Suppressor macrophage (primary cell): ENCODE results near the gene RRH.
"Not testable (repeated sequence)": the region's sequence is repeated elsewhere in the genome, so short reads cannot be mapped to it uniquely, and the experiment has no call there.

ENCODE experiments used
- DNase-seq, 4 experiments: peaks; one replicate each; pipeline ENCODE4 v3.0.0-alpha.2; 2020 to 2022

The RRH gene

DNA sequence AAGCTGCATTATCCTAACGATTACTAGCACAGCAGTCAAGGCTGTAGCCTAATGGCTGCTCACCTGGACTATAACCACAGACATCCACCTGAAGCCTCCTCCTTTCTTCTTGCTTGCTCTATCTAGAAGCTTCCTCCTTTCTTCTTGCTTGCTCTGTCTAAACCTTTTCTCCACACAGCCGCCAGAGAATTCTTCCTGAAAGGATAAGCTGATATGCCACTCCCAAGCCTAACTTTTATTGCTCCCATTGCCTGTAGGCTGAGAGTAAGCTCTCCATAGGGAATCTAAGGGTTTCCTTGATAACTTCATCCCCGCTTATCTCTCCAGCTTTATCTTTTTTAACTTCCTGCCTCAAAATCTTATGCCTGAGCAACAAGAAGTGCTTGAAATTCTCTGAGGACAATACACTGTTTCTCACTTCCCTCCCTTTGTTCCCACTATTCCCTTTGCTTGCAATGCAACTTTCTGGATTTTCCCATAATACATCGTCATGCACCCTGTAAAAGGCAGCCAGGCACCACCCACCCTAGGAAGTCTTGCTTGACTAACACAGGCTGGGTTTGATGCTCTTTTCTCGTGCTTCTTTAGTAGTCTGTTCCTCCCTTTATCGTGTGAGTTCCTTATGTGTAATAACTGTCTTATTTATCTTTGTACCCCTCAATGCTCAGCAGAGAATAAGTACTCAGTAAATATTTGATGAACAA, 18.8 kb downstream of the RRH start:
- no peak for DNase-seq

DNA sequence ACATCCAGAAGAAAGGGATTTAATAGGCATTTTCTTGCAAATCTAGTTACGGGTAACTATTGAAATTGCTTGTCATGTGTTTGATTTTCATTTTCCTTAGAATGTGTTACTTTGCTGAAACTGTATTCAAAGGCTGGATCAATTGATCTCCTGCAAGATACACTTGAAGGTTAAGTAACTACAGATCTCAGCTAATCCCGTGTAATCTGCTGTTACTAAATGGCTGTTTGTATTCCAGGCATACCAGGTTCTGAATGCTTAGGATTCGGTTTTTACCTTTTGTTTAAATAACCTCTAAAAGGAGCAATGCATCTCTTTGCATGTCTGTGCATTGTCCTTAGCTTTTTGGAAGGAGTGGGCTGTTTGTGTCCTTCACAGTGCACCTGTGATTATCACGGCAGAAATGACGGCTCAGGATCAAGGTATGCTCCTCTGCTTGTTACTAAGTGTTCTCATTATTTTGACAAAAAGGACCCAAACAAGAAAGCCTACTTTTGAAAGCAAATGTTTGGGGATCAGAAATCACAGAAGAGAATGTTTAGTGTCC, 20.2 kb downstream of the RRH start, which contains the start of gene LRIT3:
Gene LRIT3 (plus strand): TSS at position 212 of the 547 bp plus-strand sequence. CDS start 95 bp downstream, at position 307.
- no peak for DNase-seq

DNA sequence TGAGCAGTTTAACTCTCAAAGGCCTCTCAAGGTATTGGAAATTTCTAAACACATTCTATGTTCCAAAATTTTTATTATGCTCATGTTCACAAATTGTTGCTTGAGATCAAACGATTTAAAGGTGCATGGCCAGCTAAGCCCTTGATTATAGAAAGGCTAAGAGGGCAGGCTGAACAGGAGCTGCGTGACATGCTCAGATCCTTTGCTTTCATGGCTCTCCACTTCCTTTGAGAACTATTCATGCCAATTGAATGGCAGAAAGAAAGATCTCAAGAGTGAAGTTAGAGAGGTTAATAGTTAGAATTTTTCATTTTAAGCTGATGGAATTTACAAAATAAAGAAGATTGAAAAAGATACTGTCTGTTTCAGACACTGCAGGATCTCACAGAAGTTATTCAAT, 20.7 kb downstream of the RRH start:
- no peak for DNase-seq

DNA sequence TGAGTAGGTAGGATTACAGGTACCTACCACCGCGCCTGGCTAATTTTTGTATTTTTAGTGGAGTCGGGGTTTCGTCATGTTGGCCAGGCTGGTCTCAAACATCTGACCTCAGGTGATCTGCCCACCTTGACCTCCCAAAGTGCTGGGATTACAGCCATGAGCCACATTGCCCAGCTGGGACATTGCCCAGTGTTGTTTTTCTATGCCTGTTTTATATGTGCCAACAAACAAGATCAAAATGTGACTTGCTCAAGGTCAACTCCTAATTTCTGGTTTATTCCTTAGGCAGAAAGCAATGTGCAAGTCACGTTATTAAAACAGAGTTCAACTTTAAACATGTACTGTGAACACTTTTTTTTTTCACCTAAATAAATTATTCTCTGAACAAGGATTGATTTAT, 22.8 kb downstream of the RRH start:
- DNase-seq, result no peak

DNA sequence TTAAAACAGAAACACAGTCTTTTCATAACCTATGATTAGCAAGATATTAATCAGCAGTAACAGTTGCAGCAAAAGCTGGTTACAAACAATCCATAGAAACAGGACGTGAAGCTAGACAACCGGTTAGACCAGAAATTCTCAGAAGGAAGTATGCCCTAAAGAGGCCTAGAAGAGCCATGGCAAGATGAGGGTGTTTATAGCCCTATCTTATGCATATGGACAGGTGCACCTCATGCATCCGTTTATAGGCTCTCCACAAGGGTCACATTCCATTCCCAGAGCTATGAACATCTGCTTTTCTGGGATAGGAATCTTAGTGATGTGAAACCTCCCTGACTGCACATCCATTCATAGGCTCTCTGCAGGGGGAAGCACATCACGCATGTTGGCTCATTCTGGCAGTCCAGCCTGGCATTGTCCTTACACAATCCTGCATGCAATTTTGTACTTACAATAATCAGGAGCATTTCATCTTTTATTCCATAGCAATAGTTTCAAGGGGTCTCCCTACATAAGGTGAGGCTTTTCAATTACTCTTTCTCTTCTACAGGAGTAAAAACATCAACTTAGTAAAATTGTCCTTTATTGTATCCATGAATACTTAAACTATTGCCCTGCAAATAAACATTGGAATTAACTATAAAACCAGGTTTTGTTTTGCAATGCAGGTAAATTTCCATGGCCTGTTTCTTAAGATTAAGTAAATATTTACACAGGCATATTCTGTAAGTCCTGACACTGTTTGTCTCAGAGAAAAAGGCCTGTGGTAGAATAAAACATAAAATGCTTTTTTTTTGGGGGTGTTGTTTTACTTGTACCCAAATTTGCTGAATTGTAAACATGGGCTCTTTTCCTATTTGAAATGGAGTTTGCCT, 31.9 kb downstream of the RRH start:
- not testable (repeated sequence) for DNase-seq

DNA sequence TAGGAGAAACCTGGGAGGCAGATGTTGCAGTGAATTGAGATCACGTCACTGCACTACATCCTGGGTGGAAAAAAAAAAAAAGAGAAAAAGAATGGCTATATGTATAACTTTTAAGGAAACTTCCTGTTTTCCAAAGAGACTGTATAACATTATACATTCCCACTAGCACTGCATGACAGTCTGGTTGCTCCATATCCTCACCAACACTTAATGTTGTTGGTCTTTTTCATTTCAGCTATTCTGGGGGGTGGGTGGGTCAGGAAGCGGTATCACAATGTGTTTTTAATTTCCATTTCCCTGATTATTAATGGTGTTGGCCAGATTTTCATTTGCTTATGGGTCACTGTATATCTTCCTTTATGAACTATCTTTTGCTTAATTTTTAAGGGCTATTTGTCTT, 33.5 kb downstream of the RRH start:
- no peak for DNase-seq

DNA sequence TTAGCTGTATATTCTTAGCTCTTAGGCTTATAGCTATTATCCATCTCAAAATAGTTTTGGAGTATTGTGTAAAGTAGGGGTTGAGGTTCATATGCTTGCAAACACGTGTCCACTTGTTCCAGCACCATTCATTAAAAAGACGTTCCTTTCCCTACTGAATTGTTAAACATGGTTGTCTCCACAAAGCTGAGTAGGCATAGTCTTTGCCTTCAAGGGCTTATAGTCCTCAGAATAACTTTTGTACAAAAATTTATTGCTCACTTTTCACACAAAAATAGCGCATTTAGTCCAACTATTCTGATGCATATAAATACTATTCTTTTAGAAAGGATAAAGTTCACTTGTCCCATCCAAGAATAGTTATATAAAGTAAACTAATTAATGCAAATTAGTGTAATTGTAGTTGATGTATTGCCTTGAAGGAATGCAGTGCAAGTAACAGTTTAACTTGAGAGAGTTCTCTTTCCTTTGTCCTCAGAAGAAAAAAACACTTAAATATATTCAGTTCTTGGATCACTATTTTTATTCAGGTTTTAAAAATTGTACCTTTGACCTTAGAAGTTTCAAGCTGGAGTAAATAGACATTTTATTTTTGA, 34.2 kb downstream of the RRH start:
- DNase-seq, result no peak

DNA sequence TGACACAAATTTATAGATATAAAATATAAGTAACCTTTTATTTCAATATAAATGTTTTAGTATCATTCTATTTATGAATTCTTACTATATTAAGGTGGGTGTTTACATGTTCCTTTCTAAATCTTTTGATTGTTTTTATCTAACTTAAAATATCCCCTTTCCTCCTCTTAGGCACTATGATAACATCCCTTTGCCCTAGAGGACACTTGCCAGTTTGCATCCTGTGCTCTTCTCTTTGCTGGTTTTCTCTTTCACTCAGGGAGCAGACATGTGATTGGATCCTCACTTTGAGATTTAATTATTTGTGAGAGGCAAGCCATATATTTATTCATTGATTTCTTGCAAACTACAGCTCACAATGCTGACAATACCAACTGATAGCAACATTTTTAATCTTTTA, 36.4 kb downstream of the RRH start:
- DNase-seq, result no peak

DNA sequence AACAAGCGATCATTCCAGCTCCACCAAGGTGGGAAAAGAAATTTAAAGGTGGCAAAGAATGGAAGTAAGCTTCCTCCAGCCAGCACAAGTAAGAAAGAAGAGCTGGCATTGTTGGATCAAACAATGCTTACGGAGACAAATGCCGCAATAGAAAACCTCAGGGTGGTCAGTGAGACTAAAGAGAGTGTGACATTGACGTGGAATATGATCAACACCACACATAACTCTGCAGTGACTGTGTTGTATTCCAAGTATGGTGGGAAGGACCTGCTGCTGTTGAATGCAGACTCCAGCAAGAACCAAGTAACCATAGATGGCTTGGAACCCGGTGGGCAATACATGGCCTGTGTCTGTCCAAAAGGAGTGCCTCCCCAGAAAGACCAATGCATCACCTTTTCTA, 42.3 kb downstream of the RRH start:
- DNase-seq, result no peak

DNA sequence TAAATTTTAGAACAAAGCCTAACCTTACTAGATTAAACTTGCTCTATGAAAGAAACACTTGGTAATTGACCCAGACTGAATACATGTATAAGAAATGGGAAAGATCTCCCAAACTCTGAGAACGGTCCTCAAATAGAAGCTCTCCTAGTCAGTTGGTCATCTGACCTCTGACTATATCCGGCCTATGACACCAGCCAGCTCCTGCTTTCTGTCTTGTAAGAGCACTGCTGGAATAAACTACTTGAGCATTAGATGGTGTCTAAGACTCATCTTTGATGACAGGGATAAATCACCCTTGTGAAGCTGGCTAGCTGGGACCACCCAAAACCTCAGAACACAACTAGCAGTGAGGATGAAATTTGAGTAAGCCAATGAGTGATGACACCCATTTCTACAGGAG, 44.3 kb downstream of the RRH start:
- DNase-seq, result no peak

DNA sequence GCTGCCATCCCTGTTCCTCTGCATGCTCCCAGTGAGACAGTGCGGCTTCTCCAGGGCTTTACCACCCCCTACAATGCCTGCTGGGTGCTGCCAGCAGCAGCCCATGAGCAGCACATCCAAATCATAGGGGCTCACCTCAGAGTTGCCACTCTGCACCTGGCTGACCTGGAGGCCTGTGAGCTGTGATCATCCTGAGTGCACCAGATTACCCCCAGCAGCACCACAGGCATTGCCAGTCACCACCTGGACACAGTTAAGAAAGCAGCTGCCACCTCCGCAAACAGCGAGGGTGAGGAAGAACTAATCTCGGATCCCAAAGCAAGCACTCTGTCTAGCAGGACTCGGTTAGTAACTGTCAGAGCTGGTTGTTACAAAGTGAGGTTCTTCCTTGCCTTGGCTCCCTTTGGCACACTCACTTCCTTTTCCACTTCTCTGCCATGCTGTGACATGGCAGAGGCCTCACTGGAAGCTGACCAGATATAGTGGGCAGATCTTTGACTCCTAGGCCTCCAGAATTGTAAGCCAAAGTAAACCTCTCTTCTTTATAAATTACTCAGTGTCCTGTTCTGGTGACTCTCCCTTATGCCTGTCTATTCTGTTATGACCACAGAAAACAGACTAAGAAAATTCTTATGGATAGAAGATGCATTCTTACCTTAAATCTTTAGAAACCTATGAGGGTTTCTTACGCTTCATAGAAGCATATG, 45.3 kb downstream of the RRH start:
- DNase-seq, result no peak

DNA sequence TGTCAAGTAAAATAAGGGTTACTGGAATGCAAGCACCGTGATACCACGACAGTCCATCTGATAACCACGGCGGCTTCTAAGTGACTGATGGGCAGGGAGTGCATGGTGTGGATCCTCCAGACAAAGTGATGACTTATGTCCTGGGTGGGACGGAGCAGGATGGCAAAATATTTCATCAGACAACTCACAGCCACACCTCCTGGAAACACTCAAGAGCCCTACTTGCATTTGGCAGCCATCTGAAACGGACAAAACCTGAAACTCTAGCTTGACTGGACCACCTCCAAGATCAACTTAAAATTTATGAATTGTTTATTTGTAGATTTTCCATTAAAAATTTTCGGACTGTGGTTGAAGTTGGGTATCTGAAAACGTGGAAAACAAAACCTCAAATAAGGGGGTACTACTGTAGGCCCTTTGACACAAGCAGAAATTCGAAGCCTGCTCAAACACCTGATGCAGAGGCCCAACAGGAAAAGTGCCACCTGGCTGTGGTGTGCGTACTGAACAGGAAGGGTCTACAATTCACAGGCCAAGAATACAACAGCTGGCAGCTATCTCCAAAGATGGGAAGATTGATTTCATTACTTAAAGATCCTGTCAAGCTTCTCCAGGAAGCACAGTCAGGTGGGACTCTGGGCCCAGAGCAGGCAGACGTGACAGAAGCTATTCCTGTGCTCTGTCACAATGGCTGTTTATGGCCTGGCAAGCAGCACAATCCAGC, 46.2 kb downstream of the RRH start:
- DNase-seq, result no peak

DNA sequence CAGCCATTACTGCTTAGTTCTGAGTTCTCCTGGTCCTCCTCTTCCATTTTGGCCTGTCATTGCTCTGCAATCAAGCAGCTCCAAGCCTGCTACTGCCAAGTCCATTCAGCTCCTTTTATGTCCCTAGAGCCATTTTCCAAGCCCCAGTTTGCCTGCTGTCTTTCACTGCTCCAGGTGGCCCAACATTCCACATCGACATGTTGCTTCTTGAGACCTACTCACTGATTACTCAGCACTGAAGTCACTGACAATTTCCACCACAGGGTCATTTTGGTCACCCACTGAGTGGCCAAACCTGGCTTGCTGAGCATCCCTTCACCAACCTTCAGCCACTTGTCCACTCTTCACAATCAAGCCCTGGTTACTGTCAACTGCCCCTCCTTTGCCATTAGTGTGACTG, 47.3 kb downstream of the RRH start:
- no peak for DNase-seq

DNA sequence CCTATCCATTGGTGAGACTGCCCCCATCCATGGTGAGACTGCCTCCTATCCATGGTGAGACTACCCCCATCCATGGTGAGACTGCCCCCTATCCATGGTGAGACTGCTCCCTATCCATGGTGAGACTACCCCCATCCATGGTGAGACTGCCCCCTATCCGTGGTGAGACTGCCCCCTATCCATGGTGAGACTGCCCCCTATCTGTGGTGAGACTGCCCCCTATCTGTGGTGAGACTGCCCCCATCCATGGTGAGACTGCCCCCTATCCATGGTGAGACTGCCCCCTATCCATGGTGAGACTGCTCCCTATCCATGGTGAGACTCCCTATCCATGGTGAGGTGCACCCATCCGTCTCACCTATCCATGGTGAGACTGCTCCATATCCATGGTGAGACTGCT, 47.8 kb downstream of the RRH start:
- DNase-seq, result not testable (repeated sequence)

DNA sequence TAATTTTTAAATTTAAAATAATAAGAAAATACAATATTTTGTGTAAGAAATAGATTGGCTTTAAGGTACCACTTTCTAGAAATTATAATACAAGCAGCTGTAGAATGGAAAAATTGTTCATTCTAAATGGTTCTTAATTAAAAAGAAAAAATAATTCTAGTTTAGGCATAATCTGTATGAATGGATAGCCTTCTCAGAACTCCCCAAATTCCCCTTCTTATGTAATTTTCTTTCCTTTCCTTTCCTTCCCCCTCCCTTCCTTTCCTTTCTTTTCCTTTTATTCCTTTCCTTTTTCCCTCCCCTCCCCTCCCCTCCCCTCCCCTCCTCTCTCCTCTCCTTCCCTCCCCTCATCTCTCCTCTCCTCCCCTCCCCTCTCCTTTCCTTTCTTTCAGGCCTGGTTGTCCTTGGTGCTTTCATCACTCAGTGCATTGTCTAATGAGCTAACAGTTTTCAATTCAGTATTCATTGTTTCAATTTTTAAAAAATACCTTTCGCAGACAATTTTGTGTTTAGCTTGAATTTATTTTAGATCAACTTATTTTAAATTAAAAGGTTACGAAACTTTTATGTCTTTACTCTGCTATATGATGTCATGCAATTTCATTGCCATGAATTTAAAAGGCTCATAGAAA, 49.0 kb downstream of the RRH start:
- no peak for DNase-seq

DNA sequence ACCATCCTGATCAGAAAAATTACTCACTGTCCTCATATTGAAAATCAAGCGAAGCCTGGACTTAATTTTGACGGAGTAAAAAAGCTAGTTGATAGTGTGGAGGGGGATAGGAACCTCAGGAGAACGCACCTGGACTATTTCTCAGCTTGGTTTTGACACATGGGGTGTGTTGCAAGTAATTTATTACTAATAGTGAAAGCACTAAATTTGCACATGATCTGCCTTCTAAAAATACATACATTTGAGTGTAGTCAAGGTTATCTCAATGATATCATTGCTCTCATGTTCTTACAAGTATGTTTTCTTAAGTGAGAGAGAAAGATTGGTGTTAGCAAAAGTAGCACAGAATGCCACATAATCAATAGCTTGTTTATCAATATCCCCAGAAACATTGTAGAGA, 49.6 kb downstream of the RRH start:
- no peak for DNase-seq

DNA sequence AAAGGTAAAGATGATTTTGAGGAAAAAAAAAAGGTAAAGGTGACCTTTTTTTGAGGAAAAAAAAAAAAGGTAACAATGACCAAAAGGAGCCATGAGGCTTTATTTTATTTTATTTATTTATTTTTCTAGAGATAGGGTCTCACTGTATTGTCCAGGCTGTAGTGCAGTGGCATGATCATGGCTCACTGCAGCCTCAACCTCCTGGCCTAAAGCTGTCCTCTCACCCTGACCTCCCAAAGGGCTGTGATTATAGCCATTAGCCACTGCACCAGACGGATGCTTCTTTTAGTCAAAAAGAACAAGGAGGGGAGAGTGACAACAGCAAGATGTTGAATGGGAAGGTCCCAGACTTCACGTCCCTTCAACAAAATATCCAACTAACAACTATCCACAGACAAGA, 50.6 kb downstream of the RRH start:
- DNase-seq, result no peak

DNA sequence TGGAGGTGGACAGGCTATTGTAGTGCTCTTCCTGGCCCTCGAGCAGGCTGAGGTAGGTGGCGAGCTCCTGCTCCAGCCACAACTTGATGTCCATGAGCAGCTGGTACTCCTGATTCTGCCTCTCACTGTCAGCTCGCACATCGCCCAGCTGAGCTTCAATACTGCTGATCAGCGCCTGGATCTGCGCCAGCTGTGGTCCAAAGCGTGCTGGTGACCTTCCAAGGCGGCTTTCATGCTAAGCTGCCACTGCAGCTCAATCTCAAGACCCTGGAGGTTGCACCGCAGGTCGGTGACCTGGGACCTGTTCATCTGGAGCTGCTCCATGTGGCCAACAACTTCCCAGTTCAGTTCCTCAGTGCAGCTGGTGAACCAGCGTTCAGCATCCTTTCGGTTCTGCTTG, 51.3 kb downstream of the RRH start:
- DNase-seq, result no peak

DNA sequence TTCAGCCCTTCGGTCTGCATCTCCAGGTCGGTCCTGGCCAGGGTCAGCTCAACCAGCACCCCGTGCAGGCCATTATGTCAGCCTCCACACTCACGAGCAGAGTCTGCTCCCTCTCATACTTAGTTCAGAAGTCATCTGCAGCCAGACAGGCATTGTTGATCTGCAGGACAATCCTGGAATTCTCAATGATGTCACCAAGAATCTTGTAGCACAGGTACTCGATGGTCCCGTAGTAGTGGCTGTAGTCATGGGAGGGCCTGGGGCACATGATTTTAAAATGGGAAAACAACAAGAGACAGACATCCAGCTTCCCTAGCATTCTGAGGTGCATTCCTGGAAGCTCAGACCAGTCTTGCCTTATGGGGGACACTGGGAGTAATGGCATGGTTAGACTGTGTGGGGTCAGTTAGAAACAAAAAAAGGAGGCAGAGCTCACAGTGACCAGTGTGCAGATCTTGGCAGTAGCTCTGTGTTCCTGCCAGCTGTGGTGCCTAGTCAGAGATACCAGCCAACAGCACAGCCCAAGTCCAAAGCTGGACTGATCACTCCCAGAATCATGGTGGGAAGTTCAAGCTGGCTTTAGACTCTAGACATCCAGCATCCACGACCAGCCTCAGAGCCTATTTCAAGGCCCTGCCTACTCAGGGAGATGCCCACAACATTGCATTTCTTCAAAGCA, 52.0 kb downstream of the RRH start:
- DNase-seq, result no peak

DNA sequence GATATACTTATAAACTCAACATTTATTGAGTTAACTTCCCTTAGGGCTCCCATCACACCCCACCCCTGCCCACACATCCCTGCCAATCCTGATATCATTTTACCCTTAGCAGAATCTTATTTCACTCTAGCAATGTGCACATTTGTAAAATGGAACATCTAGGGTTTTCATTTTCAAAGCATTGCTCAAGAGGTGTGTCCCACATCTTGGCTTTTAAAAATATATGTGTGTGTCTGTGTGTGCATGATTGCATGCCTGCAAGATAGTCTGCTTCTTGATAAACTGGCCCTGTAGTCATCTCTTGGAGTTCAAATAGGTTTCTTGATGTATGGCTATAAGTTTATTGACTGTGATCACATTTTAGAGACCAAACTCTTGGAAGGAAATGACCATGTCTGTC, 58.5 kb downstream of the RRH start:
- no peak for DNase-seq

DNA sequence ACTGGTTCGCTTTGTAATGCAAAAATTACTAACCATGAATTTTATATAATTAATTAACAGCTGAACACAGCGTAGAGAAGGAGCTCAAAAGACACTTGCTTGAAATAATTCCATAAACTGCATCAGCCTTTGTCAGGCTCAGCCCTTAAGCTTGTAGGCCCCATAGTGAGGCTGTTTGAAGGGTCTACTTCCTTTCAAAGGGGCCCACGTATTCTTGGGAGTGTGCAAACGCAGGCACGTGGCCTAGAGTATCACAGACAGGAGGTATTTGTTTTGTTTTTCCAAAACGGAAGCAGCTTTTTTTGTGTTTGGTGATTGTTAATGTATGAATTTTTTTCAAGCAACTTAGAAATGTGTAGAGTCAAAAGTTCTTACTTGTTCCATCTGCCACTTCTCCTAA, 59.3 kb downstream of the RRH start:
- no peak for DNase-seq
